Dedifferentiated amniotic fluid mesenchymal stem cell (primary cell): ENCODE data around the gene OR1I1.
"Not testable (repeated sequence)": the region's sequence is repeated elsewhere in the genome, so short reads cannot be mapped to it uniquely, and the experiment has no call there.

Experiments
- DNase-seq: peaks from one replicate; pipeline ENCODE4 v3.0.0-alpha.2; 2016; ENCODE audit errors: extremely low spot score

OR1I1 gene, protein sequence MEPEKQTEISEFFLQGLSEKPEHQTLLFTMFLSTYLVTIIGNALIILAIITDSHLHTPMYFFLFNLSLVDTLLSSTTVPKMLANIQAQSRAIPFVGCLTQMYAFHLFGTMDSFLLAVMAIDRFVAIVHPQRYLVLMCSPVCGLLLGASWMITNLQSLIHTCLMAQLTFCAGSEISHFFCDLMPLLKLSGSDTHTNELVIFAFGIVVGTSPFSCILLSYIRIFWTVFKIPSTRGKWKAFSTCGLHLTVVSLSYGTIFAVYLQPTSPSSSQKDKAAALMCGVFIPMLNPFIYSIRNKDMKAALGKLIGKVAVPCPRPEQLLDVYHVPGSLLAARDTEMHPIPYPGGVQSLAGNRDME

DNA sequence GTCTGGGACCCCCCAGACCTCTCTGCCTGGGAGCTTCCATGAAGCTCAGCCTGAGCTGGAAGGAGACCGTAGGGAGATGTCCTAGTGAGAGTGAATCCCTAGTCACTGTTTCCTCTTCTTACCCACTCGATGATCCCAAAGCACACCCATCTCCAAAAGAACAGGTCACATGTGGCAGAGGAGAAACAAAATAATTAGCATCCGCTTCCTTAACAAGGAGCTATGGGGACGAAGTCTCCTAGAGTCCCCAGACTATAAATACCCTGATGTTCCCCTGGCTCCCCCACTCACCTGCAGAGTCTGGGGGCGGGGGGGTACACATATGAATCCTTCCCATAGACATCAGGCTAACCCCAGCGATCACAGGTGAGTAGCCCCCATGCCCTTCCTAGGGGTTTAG is at the start of gene OR1I1:
TSS of gene OR1I1 (plus strand) at position 301 of the 400 bp plus-strand sequence. CDS start 4,855 bp downstream, outside the sequence.
- DNase-seq: no peak

DNA sequence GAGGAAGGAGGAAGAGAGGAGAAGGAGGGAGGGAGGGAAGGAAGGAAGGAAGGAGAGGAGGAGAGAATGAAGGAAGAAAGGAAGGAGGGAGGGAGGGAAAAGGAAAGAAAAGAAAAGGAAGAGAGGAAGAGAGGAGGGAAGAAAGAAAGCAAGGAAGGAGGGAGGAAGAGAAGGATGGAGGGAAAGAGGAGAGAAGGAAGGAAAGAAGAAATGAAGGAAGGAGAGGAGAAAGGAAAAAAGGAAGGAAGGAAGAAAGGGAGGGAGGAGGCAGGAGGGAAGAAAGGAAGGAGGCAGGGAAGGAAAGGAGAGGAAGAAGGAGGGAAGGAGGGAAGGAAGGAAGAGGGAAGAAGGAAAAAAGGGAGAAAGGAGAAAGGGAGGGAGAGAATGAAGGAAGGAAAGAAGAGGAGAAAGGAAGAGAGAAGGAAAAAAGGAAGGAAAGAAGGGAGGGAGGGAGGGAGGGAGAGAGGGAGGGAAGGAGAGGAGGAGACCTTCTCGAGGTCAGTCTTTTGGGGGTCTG is 46.2 kb upstream of the OR1I1 start:
- DNase-seq: no peak

DNA sequence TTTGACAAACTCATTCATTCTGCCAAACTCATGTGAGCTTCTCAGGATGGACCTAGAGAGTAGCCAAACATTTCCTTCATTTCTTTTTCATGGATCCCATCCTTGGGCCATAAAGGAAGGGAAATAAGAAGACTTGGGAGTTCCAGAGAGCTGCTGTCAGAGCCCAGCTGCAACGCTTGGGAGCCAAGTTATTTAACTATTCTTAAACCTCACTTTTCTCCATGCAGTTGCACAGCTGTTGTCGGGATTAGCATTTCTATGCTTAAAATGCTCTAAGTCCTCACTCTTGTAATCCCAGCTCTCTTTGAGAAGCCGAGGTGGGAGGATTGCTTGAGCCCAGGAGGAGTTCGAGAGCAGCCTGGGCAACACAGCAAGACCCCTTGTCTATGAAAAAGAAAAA is 44.4 kb upstream of the OR1I1 start:
- DNase-seq: no peak

DNA sequence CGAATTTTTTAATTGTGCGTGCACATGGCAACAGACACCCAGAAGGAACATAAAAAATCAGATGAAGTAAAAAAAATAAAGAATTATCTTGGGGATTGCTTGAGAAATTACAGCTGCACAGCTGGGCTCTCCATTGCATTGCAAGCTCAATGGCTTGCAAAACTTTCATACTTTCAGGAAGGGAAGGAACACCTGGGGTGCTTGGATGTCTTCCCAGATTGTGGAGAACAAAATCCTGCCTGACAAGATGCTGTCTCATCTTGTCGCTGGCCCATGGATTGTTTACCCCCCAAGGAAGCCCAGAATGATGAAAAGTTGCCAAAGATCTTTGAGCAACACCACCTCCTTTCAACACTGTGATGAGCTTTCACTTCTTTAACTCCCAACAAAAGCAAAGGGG is 43.7 kb upstream of the OR1I1 start:
- no peak for DNase-seq

DNA sequence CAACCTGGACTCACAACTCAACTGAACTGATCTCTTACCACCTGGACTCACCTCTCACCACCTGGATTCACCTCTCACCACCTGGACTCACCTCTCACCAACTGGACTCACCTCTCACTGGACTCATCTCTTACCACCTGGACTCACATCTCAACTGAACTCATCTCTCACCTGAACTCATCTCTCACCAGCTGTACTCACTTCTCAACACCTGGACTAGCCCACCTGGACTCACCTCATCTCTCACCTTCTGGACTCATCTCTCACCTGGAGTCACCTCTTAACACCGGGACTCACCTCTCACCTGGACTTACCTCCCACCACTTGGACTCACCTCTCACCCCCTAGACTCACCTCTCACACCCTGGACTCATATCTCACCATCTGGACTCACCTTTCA is 40.0 kb upstream of the OR1I1 start:
- no peak for DNase-seq

DNA sequence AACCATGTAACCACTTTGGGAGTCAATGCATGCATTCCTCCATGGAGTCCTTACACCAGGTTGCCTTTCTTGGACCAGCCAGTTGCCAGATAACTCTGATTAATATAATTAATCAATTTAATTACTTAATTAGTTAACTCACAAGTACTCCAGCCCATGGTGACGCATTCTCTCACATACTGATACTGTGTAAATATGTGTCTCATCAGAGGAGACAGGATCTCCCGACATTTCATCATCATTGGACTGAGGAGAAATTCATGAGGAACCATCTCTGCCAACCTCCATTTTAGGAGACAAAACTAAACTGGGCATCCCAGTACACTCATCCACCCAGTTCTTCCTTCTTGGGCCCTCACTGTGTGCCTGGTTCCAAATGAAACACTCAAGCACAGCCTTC is 39.2 kb upstream of the OR1I1 start:
- DNase-seq: no peak

DNA sequence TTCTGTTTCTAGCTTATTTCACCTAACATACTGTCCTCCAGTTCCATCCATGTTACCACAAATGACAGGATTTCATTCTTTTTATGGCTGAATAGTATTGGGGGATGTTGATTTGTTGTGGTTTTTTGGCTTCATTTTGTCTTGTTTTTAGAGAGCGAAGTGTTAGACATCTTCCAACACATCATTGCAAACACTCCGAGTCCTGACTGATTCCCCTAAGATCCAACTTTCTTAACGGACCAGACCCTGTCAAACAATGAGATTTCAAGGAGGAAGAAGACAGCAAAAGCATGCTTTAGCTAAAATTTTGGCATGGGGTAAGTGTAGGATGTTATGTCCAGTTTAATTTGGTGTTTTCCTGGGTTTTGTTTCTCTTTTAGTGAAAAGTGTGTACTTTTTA is 36.5 kb upstream of the OR1I1 start:
- no peak for DNase-seq

DNA sequence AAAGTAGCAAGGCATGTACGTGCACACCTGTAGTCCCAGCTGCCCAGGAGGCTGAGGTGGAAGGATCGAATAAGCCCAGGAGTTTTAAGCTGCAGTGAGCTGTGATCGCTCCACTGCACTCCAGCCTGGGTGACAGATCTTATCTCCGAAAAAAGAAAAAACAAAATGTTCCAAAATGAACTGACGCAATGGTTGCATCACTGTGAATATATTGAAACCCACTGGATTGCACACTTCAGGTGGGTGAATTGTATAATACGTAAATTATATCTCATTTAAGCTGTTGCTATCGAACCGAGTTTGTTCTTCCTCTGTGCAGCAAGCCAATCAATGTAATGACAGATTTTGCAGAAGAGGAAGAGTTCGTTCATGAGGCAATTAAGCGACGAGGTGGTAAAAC is 34.3 kb upstream of the OR1I1 start:
- DNase-seq: no peak

DNA sequence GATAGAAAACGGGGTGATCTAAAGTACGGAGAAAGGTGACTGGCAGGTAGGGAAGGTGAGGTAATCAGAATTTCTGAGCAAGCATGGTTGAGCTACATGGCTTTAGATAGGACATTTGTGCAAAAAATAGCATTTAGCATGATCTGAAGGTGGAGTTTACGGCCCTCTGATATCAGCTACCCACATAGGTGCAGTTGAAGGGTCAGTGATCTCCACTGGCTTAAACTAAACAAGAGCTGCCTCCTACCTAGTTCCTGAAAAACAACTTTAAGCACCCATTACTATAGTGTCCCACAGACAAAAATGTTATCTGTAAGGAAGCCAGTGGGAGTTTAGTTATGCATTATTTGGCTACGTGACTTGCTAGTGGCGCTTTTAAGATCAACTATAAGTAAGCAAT is 33.9 kb upstream of the OR1I1 start:
- DNase-seq: no peak

DNA sequence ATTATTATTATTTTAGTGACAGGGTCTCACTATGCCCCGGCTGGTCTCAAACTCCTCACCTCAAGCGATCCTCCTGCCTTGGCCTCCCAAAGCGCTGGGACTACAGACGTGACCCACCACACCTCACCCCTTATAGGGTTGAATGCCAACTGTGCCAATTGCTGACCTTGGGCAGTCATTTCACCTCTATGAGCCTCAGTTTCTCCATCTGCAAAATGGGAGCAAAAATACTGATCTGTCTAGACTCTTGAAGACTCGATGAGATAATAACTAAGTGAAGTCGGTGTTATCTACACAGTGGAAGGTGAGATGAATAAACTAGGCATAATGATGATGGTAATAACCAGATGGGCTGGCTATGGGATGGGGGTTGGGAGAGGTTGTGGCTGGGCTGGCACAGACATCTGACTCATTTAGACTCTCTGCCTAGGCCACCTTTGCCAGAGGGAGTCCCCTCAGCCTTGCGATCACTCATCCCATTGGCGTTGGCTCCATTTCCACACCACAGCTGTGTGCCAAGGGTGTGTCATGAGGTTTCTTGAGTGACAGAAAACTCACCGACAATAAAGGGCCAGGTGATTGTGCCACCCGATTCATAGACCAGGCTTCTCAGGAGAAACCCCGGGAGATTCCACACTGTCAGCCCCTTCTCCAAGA is 33.0 kb upstream of the OR1I1 start, which contains the start of gene CASP14:
TSS of gene CASP14 (plus strand) at position 596 of the 657 bp plus-strand sequence. CDS start 2,772 bp downstream, outside the sequence.
- DNase-seq: no peak

DNA sequence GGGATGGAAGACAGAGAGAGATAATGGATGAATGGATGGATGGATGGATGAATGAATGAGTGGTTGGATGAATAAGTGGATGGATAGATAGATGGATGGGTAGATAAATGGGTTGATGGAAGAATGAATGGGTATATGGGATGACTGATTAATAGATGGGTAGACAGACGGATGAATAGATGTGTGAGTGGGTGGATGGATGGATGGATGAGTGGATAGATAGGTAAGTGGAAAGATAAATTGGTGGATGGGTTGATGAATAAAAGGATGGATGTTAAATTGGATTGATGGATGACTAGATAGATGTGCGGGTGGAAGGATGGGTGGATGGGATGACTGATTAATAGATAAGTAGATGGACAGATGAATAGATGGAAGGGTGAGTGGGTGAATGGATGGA is 31.4 kb upstream of the OR1I1 start:
- no peak for DNase-seq

DNA sequence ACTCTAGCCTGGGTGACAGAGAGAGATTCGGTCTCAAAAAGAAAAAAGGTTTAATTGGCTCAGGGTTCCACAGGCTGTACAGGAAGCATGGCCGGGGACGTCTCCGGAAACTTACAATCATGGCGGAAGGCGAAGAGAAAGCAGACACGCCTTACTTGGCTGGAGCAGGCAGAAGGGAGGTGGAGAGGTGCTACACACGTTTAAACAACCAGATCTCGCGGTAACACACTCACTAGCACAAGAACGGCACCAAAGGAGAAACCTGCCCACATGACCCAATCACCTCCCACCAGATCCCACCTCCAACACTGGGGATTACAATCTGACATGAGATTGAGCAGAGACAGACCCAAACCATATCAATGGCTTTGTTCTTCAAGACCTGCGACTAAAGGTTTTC is 20.0 kb upstream of the OR1I1 start:
- DNase-seq: no peak

DNA sequence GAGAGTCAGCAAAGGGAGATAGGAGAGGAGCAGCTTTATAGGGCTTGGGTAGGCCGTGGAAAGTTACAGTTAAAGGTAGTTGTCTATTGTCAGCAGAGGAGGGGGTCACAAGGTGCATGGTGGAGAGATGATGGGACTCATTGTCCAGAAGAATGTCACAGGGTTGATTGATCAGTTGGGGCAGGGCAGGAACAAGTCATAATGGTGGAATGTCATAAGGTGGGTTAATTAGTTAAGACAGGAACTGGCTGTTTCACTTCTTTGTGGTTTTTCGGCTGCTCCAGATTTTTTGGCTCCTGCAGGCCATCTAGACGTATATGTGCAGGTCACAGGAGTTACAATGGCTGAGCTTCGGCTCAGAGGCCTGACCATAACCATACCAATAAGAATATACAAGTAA is 11.6 kb upstream of the OR1I1 start:
- DNase-seq: not testable (repeated sequence)

DNA sequence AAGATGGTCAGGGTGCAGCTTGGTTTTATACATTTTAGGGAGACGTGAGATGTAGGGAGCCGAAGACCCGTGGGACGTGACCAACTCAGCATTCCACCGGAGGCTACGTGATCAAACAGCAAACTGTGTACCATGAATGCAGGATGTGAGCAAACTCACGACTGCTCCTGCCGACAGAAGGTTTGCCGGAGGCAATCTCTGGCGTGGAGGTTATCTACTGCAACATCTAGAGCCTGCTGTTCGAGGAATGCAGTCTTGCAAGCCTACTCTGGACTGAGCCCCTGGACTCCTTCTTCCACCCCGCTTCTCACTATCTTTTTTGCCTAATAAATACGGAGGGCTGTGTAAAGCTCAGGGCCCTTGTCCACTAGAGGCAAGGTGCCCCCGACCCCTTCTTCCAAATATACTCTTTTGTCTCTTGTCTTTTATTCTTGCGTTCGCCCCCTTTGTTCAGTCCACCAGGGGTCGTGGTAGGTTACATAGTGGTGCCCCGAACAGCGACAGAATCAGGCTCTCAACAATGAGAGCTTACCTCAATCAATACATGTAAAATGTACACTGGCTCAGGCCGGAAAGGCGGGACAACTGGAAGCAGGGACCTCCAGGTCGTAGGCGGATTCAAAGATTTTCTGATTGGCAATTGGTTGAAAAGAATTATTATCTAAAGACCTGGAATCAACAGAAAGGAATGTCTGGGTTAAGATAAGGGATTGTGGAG is 8.9 kb upstream of the OR1I1 start:
- no peak for DNase-seq

DNA sequence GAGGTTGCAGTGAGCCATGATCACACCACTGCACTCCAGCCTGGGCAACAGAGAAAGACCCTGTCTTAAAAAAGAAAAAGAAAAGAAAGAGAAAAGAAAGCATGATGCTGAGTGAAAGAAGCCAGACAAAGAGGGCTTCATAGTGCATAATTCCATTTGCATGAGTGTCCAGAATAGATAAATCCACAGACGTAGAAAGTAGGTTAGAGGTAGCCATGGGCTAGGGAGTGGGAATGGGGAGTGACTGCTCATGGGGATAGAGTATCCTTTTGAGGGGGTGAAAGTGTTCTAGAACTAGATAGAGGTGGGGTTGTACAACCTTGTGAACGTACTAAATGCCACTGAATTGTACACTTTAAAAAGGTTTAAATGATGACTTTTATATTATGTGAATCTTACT is 7.6 kb upstream of the OR1I1 start:
- no peak for DNase-seq

DNA sequence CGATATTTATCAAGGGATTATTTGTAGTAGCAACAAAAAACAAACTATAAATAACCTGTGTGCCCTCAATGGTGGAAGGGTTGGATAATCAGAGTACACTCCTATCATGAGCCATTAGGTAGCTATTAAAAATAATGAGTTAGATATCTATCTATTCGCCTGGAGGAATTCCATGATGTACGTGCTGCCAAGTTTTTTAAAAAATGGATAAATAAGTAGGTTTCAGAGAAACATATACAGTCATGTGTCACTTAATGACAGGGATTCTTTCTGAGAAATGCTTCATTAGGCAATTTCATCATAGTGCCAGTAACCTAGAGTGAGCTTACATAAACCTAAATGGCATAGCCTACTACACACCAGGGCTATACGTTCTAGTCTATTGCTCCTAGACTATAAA is 6.2 kb upstream of the OR1I1 start:
- no peak for DNase-seq

DNA sequence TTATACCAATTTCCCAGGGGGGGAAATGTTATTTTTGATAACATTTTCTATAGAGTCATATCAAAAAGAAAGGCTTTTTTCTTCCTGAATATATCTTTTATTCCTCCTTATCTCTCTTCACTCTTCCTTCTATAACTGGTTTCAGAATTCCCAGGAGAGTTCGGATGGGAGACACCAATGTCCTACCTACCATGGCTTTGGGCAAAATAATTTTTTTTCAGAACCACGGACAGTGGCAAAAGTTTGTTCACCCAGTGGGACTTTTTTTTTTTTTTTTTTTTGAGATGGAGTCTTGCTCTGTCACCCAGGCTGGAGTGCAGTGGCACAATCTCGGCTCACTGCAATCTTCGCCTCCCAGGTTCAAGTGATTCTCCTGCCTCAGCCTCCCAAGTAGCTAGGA is 2.0 kb upstream of the OR1I1 start:
- DNase-seq: not testable (repeated sequence)

DNA sequence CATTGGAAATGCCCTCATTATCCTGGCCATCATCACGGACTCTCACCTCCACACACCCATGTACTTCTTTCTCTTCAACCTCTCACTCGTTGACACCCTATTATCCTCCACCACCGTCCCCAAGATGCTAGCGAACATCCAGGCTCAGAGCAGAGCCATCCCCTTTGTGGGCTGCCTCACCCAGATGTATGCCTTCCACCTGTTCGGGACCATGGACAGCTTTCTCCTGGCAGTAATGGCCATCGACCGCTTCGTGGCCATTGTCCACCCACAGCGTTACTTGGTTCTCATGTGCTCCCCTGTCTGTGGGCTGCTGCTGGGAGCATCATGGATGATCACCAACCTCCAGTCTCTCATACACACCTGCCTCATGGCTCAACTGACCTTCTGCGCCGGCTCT is 5.2 kb downstream of the OR1I1 start:
- no peak for DNase-seq

DNA sequence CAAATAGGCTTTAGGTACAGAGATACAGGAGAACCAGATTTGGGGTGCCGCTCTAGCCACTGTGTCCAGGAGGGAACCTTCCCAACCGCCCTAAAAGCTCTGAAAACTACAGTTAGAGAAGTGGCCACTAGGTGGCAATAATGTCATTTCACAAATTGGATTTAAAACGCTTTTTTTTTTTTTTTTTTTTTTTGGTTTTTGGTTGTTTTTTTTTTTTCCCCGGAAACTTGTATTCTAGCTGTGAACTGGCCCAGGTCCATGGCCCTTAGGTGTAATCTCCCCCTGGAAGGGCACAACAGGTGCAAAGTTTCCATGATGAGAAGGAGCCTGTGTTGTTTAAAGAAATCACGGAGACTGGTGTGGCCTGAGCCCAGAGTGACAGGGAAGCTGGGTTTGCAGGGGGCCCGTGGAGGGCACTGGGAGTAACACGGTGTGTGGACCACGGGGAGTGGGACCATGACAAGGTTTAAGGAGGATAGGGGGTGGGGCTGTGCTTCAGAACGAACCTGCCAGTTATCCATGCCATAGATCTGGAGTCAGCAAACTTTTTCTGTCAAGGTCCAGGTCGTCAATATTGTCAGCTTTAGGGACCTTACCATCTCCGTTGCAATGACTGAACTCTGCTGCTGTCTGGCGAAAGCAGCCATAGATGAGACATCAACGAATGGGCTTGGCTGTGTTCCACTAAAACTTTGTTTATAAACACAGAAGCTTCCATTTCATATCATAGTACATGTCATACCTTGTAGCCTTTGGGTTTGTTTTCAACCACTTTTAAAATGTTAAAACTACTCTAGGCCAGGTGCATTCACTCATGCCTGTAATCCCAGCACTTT is 10.1 kb downstream of the OR1I1 start:
- DNase-seq: peak; percentile 72

DNA sequence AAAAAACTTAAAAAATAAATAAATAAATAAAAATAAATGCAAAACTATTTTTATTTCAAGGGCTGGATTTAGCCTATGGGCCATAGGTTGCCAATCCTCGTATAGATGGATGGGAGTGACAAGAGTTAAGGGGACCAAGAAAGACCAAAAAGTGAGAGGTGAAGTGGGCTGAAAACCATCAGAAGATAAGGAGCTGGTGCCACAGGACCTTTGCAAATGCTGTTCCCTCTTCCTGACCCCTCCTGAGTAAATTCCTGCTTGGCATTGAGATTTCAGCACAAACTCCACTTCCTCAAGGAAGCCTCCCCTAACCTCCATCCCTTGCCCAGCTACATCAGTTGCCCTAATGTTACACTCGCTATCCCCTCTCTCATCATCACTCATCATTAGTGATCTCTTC is 11.0 kb downstream of the OR1I1 start:
- no peak for DNase-seq

DNA sequence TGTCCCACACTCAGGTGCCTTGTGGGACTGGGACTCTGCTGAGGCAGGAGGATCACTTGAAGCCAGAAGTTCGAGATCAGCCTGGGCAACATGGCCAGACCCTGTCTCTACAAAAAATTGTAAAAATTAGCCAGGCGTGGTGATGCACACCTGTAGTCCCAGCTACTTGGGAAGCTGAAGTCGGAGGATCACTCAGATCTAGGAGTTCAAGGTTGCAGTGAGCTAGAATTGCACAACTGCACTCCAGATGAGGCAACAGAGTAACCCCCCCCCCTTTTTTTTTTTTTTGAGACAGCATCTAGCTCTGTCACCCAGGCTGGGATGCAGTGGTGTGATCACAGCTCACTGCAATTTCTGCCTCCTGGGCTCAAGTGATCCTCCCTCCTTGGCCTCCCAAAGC is 14.2 kb downstream of the OR1I1 start:
- DNase-seq: no peak

DNA sequence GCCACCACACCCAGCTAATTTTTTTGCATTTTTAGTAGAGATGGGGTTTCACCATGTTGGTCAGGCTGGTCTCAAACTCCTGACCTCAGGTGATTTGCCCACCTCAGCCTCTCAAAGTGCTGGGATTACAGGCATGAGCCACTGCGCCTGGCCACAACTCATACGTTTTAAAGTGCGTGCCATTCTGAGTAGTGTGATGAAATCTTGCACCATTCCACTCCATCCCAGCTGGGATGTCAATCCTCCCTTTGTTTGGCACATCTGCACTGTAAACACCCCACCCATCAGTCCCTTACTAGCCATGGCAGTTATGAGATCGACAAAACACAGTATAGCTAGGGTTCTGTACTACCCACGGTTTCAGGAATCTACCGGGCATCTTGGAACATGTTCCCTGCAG is 16.0 kb downstream of the OR1I1 start:
- not testable (repeated sequence) for DNase-seq
